GM10266 (cell line): ENCODE measurements around the gene PITRM1.

Source experiments
- DNase-seq: peaks from one replicate; pipeline ENCODE4 v3.0.0; 2012; ENCODE audit errors: extremely low spot score
- CTCF ChIP-seq: IDR thresholded peaks from 2 replicates; pipeline ENCODE4 v1.5.1; 2012; ENCODE audit warnings: mild to moderate bottlenecking, low read depth; ENCODE audit not compliant: control insufficient read depth, insufficient read depth; ENCODE audit errors: missing control alignments

The PITRM1 gene

GRCh38 chr10:3206511-3207157 is 34.1 kb upstream of the PITRM1 start:
- TF ChIP-seq CTCF, result no peak
- DNase-seq, result no peak

- no peak for TF ChIP-seq CTCF
- DNase-seq, result no peak
These were observed 31.4 kb upstream of the PITRM1 start for GRCh38 chr10:3203972-3204371.

- no peak for TF ChIP-seq CTCF
- DNase-seq, result no peak
These were observed 30.6 kb upstream of the PITRM1 start for GRCh38 chr10:3203016-3203811.

- no peak for TF ChIP-seq CTCF
- no peak for DNase-seq
These were observed 29.2 kb upstream of the PITRM1 start for GRCh38 chr10:3201796-3202195.

- DNase-seq, result no peak
These were observed 26.9 kb upstream of the PITRM1 start for GRCh38 chr10:3199488-3199887.

GRCh38 chr10:3198900-3199299 is 26.3 kb upstream of the PITRM1 start:
- no peak for TF ChIP-seq CTCF
- DNase-seq, result no peak

More at GRCh38 chr10:3199488-3199887, 26.9 kb upstream of the PITRM1 start:
- no peak for TF ChIP-seq CTCF
